Activated CD4-positive, alpha-beta memory T cell treated with anti-CD3 and anti-CD28 coated beads for 36 hours (primary cell): Measurements from ENCODE around the gene SEMA4G. TPM values are rescaled to one million over a fixed set of nuclear protein-coding genes. Genes with fewer than 3 reads are reported as not detected.

Experiments
- CTCF ChIA-PET: fragments of 350-600 bp; sonication (Branson Sonifier 250); formaldehyde crosslinking; loops from one replicate; lab custom pipeline; 2021; ENCODE audit warnings: antibody characterized with exemption, inconsistent platforms; lab: Charles Lee
- POLR2A ChIA-PET: fragments of 350-600 bp; sonication (Branson Sonifier 250); formaldehyde crosslinking; loops from one replicate; lab custom pipeline; 2021; ENCODE audit warnings: antibody characterized with exemption; lab: Charles Lee
- DNase-seq: peaks from one replicate; pipeline ENCODE4 v3.0.0-alpha.2; 2020
- H3K27ac Mint-ChIP-seq: one replicate; pipeline ENCODE4 v1.8.0; 2021; ENCODE audit warnings: mixed read lengths
- H3K27me3 Mint-ChIP-seq: one replicate; pipeline ENCODE4 v1.8.0; 2021; ENCODE audit warnings: mixed read lengths
- H3K36me3 Mint-ChIP-seq: one replicate; pipeline ENCODE4 v1.8.0; 2021; ENCODE audit warnings: mixed read lengths
- H3K4me1 Mint-ChIP-seq: one replicate; pipeline ENCODE4 v1.8.0; 2021; ENCODE audit warnings: low read depth, mixed read lengths
- H3K4me3 Mint-ChIP-seq: one replicate; pipeline ENCODE4 v1.8.0; 2021; ENCODE audit warnings: mild to moderate bottlenecking, mixed read lengths
- H3K9me3 Mint-ChIP-seq: one replicate; pipeline ENCODE4 v1.8.0; 2021; ENCODE audit warnings: mixed read lengths
- intact Hi-C: fragments of 100-400 bp; cut with micrococcal nuclease; formaldehyde crosslinking; loops from one replicate; pipeline ENCODE4 v1.15.1; 2023
- total RNA-seq, 2 experiments: library from RNA; stranded (reverse); gene quantifications; one replicate each; pipeline ENCODE4 v1.2.3, GENCODE V29; 2021

Gene SEMA4G
- total RNA-seq, 2 experiments from 2014 or later = 0.58 to 0.74 TPM

DNA sequence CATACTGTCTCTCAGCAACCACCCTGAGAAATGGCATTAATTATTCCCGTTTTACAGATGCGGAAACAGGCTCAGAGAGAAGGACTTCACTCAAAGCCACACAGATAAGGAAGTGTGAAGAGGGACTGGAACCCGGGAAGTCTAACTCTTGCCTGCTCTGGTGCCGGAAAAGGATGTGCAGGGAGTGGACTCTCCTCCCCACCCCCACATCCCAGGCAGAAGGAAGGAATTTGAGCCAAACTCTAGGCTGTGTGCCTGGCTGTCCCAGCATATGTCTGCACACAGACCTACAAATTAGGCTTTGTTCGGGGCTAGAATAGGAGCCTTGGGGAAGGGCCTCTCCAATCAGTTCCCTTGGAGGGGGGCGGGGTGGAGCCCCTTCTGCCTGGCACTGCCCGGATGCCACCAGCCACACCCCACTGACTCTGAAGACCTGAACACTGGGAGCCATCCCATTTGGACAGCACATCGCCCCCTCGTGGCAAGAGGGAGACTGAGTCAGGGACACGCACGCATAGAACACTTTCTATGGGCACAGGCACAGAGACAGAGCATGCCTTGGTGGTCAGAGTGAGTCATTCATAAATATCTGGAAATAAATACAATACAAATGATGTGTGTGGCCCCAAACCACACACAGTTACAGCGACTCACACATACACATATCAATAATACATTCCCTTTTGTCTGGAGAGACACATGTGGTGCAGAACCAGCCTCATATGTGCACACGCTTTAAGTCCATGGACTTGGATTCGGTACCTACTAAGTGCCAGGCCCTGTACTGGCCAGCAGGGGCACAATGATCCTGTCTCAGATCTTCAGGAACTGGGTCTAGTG lies 43.4 kb downstream of the SEMA4G start:
- intact Hi-C loops = loop anchor here (1.0 to 5.0 kb wide), 4 partner anchors 13 to 450 kb away; partner anchors contain the start of genes LZTS2, PDZD7, SEMA4G and SFXN3
- ChIA-PET CTCF (interaction anchor here (0.9 to 2.0 kb wide), 5 partner anchors 10 to 48 kb away, joined by 3 to 12 read pairs (median 6); partner anchors contain the start of gene LZTS2), POLR2A (no interaction called here)
- peaks cover 22% of the 10 kb centered on the region for H3K4me1 Mint-ChIP-seq
- peak overlapping the region; percentile 20 for H3K4me3 Mint-ChIP-seq
- no peaks in the 10 kb centered on the region for H3K9me3 Mint-ChIP-seq
- no peaks in the 10 kb centered on the region for H3K36me3 Mint-ChIP-seq
- peaks cover 26% of the 10 kb centered on the region for H3K27me3 Mint-ChIP-seq
- H3K27ac Mint-ChIP-seq = no peak overlapping the region
- peak; percentile 86 for DNase-seq

- H3K36me3 Mint-ChIP-seq = no peaks in the 10 kb centered on the region
- CTCF ChIA-PET = interaction anchor here (1.3 to 7.2 kb wide), 7 partner anchors 13 to 451 kb away, joined by 4 to 199 read pairs (median 10); partner anchors contain the start of genes LZTS2, PDZD7, SEMA4G and SFXN3
- no peak overlapping the region for H3K4me3 Mint-ChIP-seq
- no peak overlapping the region for H3K27ac Mint-ChIP-seq
- H3K27me3 Mint-ChIP-seq = peaks cover 29% of the 10 kb centered on the region
- no peaks in the 10 kb centered on the region for H3K9me3 Mint-ChIP-seq
- peaks cover 22% of the 10 kb centered on the region for H3K4me1 Mint-ChIP-seq
- POLR2A ChIA-PET = no interaction called here
- intact Hi-C loops = loop anchor here (1.0 to 5.0 kb wide), 4 partner anchors 14 to 451 kb away; partner anchors contain the start of genes LZTS2, PDZD7, SEMA4G and SFXN3
- DNase-seq = no peak
Measured at GRCh38 chr10:101013365-101013825, 44.1 kb downstream of the SEMA4G start.

- no peaks in the 10 kb centered on the region for H3K36me3 Mint-ChIP-seq
- peaks cover 32% of the 10 kb centered on the region for H3K27me3 Mint-ChIP-seq
- H3K4me3 Mint-ChIP-seq = no peak overlapping the region
- ChIA-PET POLR2A (interaction anchor here (0.8 to 1.4 kb wide), 3 partner anchors 15 to 18 kb away, joined by 3 to 5 read pairs (median 3); no protein-coding TSS in a partner anchor), CTCF (interaction anchor here (0.6 to 7.2 kb wide), 23 partner anchors 8 to 1490 kb away, joined by 3 to 199 read pairs (median 4); partner anchors contain the start of genes LZTS2, PDZD7, SEMA4G and SFXN3)
- no peak overlapping the region for H3K27ac Mint-ChIP-seq
- DNase-seq = peak; percentile 85
- no peaks in the 10 kb centered on the region for H3K9me3 Mint-ChIP-seq
- intact Hi-C loops = loop anchor here (5.0 kb wide), 2 partner anchors 47 to 452 kb away; partner anchors contain the start of gene SEMA4G
- peaks cover 25% of the 10 kb centered on the region for H3K4me1 Mint-ChIP-seq
Measured at GRCh38 chr10:101014230-101014884, 45.1 kb downstream of the SEMA4G start.

GRCh38 chr10:101014966-101015581 lies 45.8 kb downstream of the SEMA4G start:
- Mint-ChIP-seq H3K27ac (no peak overlapping the region), H3K27me3 (peaks cover 35% of the 10 kb centered on the region), H3K4me1 (peaks cover 25% of the 10 kb centered on the region), H3K4me3 (no peak overlapping the region), H3K36me3 (no peaks in the 10 kb centered on the region), H3K9me3 (no peaks in the 10 kb centered on the region)
- DNase-seq = peak; percentile 25
- CTCF ChIA-PET = interaction anchor here (0.7 to 7.2 kb wide), 24 partner anchors 8 to 1489 kb away, joined by 3 to 199 read pairs (median 4); partner anchors contain the start of genes LZTS2, PDZD7, SEMA4G and SFXN3
- POLR2A ChIA-PET = interaction anchor here (0.8 to 1.4 kb wide), 4 partner anchors 14 to 27 kb away, joined by 3 to 5 read pairs (median 3); partner anchors contain the start of gene TWNK
- intact Hi-C loops = loop anchor here (5.0 kb wide), 2 partner anchors 48 to 453 kb away; partner anchors contain the start of gene SEMA4G

GRCh38 chr10:101015582-101015973 lies 46.3 kb downstream of the SEMA4G start:
- H3K27ac Mint-ChIP-seq = no peak overlapping the region
- peaks cover 35% of the 10 kb centered on the region for H3K27me3 Mint-ChIP-seq
- no peak overlapping the region for H3K4me3 Mint-ChIP-seq
- H3K4me1 Mint-ChIP-seq = peaks cover 25% of the 10 kb centered on the region
- POLR2A ChIA-PET = interaction anchor here (0.8 to 1.4 kb wide), 2 partner anchors 16 to 28 kb away, joined by 3 to 5 read pairs; partner anchors contain the start of gene TWNK
- CTCF ChIA-PET = interaction anchor here (0.8 to 7.2 kb wide), 10 partner anchors 9 to 52 kb away, joined by 3 to 199 read pairs (median 9); partner anchors contain the start of genes LZTS2, PDZD7, SEMA4G and SFXN3
- no peaks in the 10 kb centered on the region for H3K9me3 Mint-ChIP-seq
- no peak for DNase-seq
- no peaks in the 10 kb centered on the region for H3K36me3 Mint-ChIP-seq
- intact Hi-C loops = no loop called here

- intact Hi-C loops = no loop called here
- Mint-ChIP-seq H3K9me3 (no peaks in the 10 kb centered on the region), H3K4me1 (peaks cover 25% of the 10 kb centered on the region), H3K4me3 (no peak overlapping the region), H3K36me3 (no peaks in the 10 kb centered on the region), H3K27me3 (peaks cover 39% of the 10 kb centered on the region), H3K27ac (no peak overlapping the region)
- POLR2A ChIA-PET = interaction anchor here (0.6 to 3.4 kb wide), 4 partner anchors 10 to 19 kb away, joined by 3 to 11 read pairs (median 4); partner anchors contain the start of genes PDZD7 and SFXN3
- CTCF ChIA-PET = interaction anchor here (0.6 to 7.2 kb wide), 13 partner anchors 15 to 535 kb away, joined by 3 to 199 read pairs (median 8); partner anchors contain the start of genes KAZALD1, LZTS2, PDZD7 and SEMA4G
- no peak for DNase-seq
Measured at GRCh38 chr10:101016814-101017213, 47.5 kb downstream of the SEMA4G start.

GRCh38 chr10:101018118-101018599 lies 48.9 kb downstream of the SEMA4G start:
- DNase-seq = no peak
- POLR2A ChIA-PET = interaction anchor here (3.4 kb wide), 1 partner anchor 13 kb away, joined by 11 read pairs; the partner anchor contains the start of genes PDZD7 and SFXN3
- H3K4me3 Mint-ChIP-seq = no peak overlapping the region
- peaks cover 40% of the 10 kb centered on the region for H3K27me3 Mint-ChIP-seq
- no peaks in the 10 kb centered on the region for H3K9me3 Mint-ChIP-seq
- CTCF ChIA-PET = interaction anchor here (0.8 to 7.2 kb wide), 11 partner anchors 9 to 337 kb away, joined by 3 to 199 read pairs (median 12); partner anchors contain the start of genes KAZALD1, LZTS2, PDZD7 and SFXN3
- intact Hi-C loops = loop anchor here (2.0 kb wide), 1 partner anchor 43 kb away; the partner anchor contains the start of gene KAZALD1
- peaks cover 18% of the 10 kb centered on the region for H3K4me1 Mint-ChIP-seq
- H3K36me3 Mint-ChIP-seq = no peaks in the 10 kb centered on the region
- no peak overlapping the region for H3K27ac Mint-ChIP-seq

GRCh38 chr10:101018600-101019439 lies 49.5 kb downstream of the SEMA4G start:
- Mint-ChIP-seq H3K36me3 (no peaks in the 10 kb centered on the region), H3K27me3 (peaks cover 38% of the 10 kb centered on the region), H3K9me3 (no peaks in the 10 kb centered on the region), H3K4me3 (no peak overlapping the region), H3K27ac (no peak overlapping the region), H3K4me1 (peaks cover 15% of the 10 kb centered on the region)
- POLR2A ChIA-PET = interaction anchor here (0.6 to 3.4 kb wide), 2 partner anchors 13 to 31 kb away, joined by 4 to 11 read pairs; partner anchors contain the start of genes PDZD7 and SFXN3
- intact Hi-C loops = loop anchor here (2.0 kb wide), 1 partner anchor 42 kb away; the partner anchor contains the start of gene KAZALD1
- peak; percentile 89 for DNase-seq
- CTCF ChIA-PET = interaction anchor here (0.6 to 7.2 kb wide), 23 partner anchors 9 to 1003 kb away, joined by 3 to 199 read pairs (median 6); partner anchors contain the start of genes KAZALD1, LZTS2, MRPL43 and PDZD7
